Fibroblast of skin of back (primary cell): ENCODE data around the gene SCRN2.

ENCODE experiments used
- DNase-seq: peaks from one replicate; pipeline ENCODE4 v3.0.0-alpha.2; 2013

SCRN2 gene

DNA sequence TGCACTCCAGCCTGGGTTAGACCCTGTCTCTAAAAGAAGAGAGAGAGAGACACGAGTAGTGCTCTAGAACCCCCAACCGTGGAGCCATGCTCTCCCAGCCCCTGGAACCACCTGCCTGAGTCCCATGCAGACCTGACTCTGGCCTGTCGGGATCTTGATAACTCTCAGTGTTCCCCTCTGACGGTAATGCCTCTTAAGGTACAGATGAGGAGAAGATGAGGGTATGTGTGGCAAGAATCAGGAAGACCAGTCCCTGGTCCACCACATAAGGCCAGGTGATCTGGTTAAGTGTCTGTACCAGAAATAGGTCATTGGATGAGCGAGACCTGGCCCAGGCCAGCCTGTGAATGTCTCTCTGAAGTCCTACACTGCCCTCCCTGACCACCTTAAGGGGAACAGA lies 37.9 kb downstream of the SCRN2 start:
- no peak for DNase-seq

DNA sequence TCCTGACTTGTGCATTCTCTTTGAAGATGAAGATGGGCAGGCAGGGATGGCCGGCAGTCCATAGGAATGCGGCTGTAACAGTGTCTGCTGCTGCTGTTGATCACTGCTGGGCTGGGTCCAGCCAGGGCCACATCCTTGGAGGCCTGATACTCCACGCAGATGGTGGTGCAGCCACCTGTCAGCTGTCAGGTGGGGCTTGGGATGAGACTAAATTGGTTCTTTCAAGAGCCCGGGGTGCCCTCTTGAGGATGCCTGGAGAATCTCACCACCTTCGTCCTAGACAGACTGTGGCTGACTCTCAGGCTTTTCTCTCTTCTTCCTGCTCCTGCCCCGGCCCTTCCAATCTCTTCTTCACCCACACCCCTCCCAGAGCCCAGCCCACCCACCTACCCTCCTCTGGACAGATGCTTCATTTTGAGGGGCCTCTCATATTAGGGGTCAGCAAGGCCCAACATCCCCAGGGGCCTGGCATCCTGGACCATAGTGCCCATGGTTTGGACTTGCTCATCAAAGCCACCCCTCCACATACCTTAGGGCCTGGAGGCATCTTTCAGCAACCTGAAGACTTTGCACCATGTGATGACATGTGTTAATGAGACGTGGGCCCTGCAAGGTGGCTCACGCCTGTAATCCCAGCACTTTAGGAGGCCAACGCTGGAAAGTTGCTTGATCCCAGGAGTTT lies 38.6 kb downstream of the SCRN2 start:
- peak; percentile 27 for DNase-seq

GRCh38 chr17:47801906-47802305 lies 39.2 kb downstream of the SCRN2 start:
- DNase-seq, result no peak

DNA sequence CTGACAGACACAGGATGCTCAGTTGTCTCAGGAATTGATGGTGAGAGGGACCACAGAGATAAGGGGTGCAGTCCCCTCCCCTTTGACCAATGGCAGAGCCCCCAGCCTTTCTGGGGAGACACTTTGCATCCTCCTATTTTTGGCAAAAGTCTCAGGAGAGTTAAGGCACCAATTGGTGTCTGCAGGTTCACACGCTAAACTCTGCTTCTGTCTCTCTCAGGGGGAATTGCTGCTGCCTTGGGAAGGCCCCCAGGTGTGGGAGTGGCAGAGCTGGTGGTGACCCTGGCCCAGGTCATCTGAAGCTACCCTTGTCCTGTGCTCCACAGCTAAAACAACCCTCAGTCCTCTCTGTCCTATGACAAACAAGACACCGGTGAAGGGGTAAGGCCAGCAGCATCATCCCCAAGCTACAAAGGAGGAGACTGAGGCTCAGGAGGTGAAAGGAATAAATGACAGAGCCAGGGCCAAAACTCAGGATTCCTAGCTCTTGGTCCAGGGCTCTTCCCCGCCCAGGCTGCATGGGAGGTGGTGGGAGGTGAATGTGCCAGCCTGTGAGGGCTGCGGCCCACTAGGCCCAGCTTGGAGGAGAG lies 39.8 kb downstream of the SCRN2 start:
- no peak for DNase-seq

GRCh38 chr17:47800686-47801085 lies 40.4 kb downstream of the SCRN2 start:
- no peak for DNase-seq

- DNase-seq, result peak; percentile 8
Measured at GRCh38 chr17:47797797-47798196, 43.3 kb downstream of the SCRN2 start.

DNA sequence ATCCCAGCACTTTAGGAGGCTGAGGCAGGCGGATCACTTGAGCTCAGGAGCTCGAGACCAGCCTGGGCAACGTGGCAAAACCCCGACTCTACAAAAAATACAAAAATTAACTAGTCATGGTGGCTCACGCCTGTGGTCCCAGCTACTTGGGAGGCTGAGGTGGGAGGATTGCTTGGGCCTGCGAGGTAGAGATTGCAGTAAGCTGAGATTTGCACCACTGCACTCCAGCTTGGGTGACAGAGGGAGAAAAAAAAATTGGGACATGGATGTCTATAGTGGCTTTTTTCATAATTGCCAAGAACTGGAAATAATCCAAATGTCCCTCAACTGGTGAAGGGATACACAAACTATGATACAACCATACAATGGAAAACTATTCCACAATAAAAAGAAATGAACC lies 48.1 kb downstream of the SCRN2 start:
- no peak for DNase-seq

DNA sequence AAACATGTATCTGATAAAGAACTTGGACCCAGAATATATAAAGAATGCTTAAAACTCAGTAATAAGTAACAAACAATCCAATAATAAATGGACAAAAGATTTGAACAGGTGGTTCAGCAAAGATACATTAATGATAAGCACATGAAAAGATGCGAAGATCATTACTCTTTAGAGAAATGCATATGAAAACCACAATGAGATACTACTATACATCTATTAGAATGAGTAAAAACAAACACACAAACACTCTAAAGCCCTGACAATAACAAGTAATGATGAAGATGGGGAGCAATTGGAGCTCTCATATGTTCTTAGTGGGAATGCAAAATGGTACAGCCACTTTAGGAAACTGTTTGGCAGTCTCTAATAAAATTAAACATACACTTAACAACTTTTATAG lies 48.6 kb downstream of the SCRN2 start:
- no peak for DNase-seq

DNA sequence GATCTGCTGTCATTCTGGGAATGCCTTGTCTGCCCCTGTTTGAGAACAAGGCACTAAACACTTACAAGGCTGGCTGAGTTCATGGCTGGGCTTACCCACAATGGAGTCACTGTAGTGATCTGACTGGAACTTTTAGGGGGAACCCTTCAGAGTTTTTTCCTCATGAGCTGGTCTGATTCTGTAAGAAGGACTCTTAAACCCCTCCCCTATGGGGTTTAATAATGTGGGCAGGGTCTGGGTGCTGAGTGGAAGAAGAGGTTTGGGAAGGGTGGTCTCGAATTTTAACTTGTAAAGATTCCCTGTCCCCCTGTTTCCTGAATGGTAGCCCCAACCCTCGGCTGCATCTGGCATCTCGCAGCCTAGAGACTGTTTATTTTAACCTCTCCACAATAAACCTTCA lies 50.0 kb downstream of the SCRN2 start:
- no peak for DNase-seq

DNA sequence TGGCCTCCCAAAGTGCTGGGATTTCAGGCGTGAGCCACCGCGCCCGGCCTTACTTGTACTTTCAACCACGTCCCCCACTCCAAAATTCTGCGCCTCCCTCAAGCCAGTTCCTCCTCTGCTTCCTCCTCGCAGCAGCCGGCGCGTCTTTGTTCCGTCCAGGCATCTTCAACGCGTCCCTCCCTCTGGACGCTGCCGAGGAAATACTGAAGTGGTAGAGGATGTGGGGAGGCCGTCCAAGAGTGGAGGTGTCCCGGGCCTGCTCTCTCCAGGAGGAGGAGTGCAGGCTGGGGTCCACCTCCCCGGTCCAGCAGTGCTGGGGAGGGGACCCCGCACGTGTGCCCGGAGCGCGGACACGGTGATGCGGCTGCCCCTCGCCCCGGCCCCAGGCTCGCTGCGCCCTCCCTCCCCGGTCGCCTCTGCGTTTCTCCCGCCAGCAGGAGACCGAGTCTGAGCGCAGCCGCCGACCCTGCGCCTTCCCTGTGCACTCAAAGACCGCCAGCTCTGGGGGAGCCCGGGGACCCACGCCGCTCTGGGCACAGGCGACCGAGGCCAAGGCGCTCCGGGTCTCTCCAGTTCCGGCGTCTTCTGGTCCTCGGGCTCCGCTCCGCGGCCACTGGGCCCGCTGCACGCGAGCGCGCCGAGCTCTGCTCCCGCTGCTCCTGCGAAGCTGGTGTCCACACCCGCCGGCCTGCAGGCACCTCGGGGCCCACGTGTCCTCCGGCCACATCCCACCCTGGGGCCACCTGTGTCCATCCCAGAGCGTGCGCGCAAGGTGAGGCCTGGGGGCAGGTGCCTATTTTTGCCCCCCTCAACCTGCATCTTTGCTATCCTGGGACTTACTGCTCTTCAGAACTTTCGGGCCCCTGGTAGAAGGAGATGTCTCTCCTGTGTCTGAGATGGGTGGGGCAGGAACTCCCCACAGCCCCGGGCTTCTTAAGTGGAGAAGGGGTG lies 51.2 kb downstream of the SCRN2 start:
- DNase-seq, result peak; percentile 34
